Pons (tissue), 1 donor: ENCODE data around the gene CNIH2.

Source experiments
- DNase-seq: peaks from one replicate; pipeline ENCODE4 v3.0.0-alpha.2; 2016; ENCODE audit warnings: low spot score

Gene CNIH2

DNA sequence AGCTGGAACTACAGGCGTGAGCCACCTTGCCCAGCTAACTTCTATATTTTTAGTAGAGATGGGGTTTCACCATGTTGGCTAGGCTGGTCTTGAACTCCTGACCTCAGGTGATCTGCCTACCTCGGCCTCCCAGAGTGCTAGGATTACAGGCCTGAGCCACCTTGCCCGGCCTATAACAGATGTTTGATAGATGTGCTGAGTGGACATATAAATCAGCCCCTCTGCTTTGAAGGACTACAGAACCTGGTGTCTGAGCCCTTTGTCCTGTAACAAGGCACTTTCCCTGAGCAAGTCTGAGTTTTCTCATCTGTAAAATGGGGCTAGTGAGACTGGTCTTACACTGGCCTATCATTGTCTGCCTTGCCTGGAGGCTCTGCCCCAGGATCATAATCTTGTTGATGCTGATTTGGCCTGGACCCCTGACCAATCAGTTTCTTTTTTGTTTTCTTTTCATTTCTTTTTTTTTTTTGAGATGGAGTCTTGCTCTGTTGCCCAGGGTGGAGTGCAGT, 51.2 kb downstream of the CNIH2 start:
- DNase-seq: no peak

DNA sequence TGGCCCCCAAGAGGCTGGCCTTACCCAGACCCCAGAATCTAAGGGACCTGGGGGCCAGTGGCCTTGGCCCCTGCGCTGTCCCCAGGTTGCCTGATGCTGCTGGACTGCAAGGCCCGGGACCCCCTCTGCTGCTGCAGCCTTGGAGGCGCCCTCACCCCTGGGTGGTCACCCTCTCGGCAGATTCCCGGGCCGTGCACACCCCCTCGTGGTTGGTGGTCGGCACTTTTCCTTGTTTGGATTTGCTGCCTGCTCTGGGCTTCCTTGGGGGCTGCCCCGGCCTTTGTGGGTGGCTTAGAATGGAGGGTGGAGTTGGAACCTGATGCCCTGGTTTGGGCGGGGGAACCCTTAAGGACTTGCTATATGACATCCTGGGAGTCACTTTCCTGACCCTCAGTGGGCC, 53.0 kb downstream of the CNIH2 start:
- no peak for DNase-seq

DNA sequence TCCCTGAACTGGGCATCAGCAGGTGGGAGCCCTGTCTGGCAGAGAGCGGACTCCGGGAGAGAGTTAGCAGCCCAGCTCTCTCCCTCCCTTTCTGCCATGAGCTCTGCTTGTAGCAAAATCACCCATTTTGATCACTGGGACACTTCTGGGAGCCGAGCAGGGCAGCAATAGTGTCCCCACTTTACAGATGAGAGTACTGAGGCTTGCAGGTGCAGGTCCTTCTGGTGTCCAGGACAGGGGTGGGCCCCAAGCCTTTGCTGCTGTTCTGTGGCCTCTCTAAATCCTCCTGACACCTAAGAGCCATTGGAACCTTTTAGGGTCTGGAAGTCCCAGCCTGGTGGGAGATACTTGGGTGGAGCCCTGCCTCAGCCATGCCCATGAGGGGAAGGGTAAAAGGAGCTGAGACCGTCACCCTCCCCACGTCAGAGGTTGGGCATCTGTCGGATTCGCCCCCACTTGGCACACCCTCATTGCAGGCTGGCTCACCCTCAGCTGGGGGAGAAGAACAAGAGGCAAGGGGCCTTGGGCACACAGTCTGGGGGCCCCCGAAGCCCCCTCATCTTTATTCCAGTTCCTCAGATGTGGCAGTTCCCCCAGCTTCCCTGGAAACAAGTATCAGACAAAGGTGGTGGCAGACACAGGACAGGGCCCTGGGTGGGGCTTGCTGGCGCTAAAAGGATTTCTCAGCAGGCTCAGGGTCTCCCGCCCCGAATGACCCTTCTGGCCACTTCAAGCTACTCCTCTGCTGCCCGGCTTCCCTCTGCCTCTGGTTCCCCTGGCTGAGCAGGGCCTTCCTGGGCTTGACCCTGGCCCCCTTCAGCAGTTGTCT, 53.8 kb downstream of the CNIH2 start:
- DNase-seq: no peak

DNA sequence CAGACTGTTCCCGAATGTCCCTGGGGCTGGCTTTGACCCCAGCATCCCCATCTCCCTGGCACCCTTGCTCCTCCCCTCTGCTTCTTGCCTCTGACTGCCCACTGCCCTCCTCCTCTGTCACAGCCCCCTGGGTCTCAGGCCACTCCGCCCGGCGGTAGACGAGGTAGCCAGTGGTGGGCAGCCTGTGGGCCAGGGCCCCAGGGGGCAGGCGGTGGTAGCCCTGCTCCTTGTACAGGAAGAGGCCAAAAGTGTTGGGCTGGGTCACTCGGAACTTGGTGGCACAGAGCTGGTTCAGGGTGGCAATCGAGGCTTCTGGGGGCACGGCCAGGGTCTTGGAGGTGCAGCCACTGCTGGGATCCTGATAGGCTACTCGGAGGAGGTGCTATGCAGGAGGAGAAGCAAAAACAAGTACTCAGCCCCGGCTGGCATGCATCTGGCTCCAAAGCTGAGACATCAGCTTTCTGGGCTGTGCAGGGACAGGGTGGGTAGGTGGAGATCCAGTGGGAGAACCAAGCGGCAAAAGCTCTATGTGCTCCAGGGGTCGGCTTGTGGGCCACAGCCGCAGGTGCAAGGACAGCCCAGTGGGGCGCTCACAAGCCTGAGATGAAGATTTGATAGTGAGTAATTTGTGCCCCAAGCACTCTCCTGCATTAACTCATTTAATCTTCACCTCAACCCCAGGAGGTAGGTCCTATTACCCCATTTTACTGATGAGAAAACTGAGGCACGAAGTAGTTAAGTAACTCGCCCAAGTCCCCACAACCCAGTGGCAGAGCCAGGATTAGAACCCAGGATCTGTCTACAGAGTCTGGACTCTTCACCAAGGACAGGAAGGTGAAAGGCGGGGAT, 54.6 kb downstream of the CNIH2 start:
- no peak for DNase-seq

DNA sequence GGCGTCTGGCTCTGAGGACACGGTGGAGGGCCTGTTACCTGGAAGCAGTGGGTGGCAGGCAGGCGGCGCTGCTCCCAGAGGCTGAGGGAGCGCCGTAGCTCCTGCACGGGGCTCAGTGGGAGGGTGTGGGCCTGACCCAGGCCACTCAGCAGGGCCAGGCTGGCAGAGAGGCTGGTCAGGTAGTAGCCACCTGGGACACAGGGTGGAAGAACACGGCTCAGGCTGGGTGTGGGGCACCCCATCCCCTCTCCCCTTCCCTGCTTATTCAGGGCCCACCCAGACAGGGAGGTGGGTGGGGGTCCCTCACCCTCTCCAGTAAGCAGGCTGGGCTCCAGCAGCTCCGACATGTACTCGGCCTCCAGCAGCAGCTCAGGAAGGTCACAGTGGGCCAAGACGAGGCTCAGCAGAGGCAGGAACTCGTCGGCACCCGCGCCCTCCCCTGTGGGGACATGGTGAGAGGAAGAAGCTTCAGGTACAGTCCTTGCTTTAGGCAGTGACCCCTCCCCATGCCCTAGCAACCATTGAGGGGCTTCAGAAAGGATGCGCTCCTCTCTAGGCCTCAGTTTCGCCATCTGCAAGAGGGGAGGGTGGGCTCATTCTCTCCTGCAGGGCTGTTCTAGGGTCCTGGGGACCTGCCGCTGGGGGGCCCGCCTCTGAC, 55.4 kb downstream of the CNIH2 start:
- no peak for DNase-seq
